ENCODE measurements around the gene TRERF1. TPM values are rescaled to one million over a fixed set of nuclear protein-coding genes. Genes with fewer than 3 reads are reported as not detected.
"Not testable (repeated sequence)": the region's sequence is repeated elsewhere in the genome, so short reads cannot be mapped to it uniquely, and the experiment has no call there.

TRERF1 gene
- total RNA-seq, 1 donor from 2014 or later: 0.58 TPM

DNA sequence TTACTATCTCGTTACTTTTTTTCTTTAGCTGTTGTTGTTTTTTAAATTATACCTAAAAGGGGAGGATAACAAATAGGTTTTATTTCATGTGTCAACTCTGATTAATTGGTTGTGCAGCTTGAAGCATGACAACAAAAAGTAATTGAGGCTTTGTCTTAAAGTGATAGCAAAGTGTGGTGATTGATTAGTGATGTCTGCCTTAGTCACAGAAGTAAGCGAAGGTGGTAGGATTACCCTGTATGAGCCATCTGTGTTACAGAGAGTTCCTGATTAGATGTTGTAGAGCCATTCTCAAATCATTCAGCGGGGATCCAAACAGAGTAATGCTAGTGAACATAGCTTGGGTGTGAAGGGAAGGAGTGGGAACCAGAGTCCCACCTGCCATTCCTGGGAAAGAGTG lies 219.7 kb downstream of the TRERF1 start:
- no peak for DNase-seq (ENCODE audit: low spot score)
- no peak for ATAC-seq

DNA sequence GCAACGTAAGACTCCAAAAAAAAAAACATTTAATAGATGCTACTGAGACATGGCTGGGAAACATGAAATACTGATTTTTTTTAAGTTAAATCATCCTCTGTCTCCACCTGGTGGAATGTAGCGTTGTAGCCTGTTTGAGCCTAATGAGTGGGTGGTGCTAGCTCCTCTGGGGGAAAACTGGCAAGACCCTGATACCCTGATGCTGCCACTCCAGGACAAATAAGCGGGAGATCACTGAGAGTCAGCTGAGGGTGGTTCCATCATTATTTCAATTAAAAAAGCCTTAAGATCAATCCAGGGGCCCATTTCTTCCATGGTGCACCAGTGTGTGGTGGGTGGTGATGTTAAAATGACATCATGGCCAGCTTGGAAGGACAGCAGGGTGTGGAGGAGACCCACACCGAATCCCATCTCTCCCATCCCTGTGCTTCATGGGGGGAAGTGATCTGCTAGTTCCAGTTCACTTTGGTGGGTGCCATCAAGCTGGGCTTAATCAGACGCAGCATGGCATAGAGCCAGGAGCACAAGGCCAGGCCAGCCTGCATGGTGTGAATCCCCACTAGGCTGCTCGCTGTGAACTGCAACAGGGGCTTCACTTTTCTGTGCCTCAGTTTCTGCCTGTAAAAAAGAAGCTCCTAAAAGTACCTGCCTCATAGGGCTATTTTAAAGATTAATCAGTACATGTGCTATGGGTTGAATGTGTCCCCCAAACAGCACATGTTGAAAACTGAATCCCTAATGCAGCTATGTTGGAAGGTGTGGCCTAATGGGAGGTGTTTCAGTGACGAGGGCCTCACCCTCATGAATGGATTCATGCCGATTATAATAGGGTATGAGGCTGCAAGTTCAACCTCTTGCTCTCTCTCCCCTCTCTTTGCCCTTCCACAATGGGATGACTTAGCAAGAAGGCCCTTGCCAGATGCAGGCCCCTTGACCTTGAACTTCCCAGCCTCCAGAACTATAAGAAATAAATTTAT lies 221.1 kb downstream of the TRERF1 start:
- DNase-seq (ENCODE audit: low spot score): no peak
- ATAC-seq: peak; percentile 54

GRCh38 chr6:42229506-42230119 lies 222.1 kb downstream of the TRERF1 start:
- ATAC-seq (no peak), DNase-seq (ENCODE audit: low spot score) (no peak)

DNA sequence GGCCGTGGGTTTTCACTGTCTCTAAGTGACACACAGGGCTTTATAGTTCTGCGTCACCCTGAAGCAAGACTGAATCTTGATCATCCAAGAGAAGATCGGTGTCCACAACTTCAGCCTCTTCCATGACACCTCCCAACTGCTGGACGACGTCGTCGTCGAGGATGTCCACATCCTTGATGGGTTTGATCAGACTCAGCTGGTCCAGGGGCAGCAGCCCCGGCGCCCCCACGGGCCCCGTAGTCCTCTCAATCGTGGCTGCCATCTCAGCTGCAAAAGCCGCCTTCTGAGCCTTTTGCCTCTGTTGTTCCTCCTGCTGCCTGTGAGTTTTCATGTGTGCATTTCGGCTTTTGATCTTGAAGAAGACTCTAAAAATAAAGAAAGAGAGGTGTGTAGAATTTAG lies 223.4 kb downstream of the TRERF1 start:
- ATAC-seq (no peak), DNase-seq (ENCODE audit: low spot score) (no peak)

- ATAC-seq (peak; percentile 75), DNase-seq (ENCODE audit: low spot score) (no peak)
Measured at GRCh38 chr6:42227173-42227850, 224.4 kb downstream of the TRERF1 start.

GRCh38 chr6:42226645-42227143 lies 225.0 kb downstream of the TRERF1 start:
- ATAC-seq: peak; percentile 77
- no peak for DNase-seq (ENCODE audit: low spot score)

- ATAC-seq (no peak), DNase-seq (ENCODE audit: low spot score) (no peak)
Measured at GRCh38 chr6:42226161-42226611, 225.5 kb downstream of the TRERF1 start.

- ATAC-seq: no peak
- no peak for DNase-seq (ENCODE audit: low spot score)
Measured at GRCh38 chr6:42225419-42225818, 226.3 kb downstream of the TRERF1 start.

DNA sequence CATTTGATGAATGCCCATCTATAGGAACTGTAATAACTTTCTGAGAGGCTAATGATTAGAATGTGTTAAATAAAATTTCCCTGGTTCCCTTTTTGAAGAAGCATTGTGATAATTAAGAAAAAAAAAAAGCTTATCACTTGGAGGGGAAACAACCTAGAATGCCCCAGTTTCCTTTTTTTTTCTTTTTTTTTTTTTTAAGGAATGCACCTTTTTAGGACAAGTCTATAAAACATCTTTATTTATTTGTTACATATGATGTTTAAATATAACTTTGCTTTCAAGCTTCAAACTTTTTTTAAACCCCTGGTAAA lies 226.7 kb downstream of the TRERF1 start:
- DNase-seq (ENCODE audit: low spot score) (no peak), ATAC-seq (no peak)

DNA sequence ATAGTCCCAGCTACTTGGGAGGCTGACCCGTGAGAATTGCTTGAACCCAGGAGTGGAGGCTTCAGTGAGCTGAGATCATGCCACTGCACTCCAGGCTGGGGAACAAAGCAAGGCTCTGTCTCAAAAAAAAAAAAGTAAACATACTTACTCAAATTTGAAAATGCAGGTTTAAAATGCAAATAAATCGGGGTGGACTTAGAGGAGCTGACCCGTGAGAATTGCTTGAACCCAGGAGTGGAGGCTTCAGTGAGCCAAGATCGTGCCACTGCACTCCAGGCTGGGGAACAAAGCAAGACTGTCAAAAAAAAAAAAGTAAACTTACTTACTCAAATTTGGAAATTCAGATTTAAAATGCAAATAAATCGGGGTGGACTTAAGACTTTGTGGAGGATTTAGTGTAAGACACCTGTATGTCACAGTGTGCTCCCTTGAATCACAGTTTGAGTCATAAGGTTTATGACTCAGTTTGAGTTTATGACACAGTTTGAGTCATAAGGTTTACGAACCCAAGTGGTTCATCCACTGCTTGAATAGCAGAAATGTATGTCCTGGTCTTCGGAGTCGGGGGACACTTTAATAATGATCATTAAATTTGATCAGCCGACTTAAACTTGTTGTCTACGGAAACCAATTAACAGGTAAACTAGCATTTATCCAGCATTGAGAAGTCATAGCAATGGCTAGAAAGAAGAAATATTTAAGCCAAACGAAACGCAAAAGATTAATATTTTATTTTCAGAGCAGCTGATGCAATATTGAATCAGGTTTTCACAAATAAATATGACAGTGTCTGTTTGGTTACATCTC lies 227.3 kb downstream of the TRERF1 start:
- ATAC-seq (no peak), DNase-seq (ENCODE audit: low spot score) (no peak)

GRCh38 chr6:42222448-42222847 lies 229.3 kb downstream of the TRERF1 start:
- ATAC-seq: no peak
- DNase-seq (ENCODE audit: low spot score): no peak

DNA sequence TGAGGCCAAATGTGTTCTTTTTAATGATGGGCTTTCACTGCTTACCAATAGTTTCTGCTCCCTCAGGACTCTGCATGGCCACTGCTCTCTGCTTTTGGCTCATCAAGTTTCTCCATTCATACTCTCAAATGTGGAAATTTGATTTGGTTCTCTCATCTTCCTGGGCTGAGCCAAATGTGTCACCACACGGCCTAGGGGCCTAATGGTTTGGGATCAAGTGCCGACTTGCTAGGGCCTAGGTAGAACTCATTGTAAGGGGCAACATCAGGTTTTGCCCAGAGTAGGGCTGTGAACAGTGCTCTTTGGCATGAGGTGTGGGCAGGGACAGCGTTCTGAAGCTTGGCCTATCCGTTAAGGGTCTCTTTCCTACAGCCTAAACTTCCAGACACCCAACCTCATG lies 230.2 kb downstream of the TRERF1 start:
- no peak for ATAC-seq
- DNase-seq (ENCODE audit: low spot score): no peak

DNA sequence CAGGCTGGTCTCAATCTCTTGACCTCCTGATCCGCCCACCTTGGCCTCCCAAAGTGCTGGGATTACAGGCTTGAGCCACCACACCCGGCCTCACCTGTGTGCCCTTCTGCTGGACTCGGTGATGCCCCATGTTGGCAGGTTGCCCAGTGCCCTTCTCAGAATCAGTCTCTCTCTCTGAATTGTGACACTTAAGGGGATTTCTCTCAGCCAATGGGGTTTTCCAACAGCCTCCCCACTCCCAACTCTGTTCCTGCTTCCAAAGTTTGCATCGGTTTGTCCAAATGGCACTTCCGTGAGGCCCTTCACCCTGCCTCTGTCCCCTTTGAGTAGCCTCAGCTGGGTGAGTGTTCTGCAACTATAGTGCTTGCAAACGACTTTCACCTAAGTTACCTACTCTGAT lies 230.9 kb downstream of the TRERF1 start:
- ATAC-seq (no peak), DNase-seq (ENCODE audit: low spot score) (no peak)

DNA sequence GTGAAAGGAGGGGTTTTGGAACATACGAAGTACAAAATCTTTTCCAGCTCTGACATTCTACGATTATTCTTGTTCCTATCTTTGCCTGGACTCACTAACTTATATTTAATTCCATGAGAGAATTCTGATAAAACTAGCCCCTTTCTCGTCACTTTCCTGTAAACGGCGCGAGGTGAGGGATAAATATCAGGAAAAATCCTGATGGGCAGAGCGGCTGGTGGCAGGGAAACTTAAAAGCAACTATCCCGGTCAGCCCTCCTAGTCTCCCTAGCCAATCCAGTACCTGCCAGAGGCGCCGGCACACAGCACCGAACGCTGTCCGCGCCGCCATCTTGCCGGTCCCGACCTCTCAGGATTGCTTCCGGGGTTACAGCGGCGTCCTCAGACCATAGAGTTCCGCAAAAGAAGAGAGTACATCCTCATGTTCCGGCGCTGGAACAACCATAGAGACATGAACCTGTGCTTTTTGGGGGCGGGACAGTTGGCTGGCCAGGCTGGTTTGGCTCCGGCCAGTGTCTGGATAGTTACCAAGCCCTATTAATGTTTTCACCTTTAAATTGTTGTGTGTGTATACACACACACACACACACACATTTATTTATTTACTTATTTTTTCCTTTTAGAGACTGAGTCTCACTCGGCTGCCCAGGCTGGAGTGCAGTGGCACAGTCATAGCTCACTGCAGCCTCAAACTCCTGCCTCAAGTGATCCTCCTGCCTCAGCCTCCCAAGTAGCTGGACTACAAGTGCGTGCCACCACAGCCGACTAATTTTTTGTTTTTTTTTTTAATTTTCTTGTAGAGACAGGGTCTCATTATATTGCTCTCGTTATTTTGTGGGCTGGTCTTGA lies 234.0 kb downstream of the TRERF1 start, which contains the start of gene MRPS10:
TSS of gene MRPS10 (minus strand) at position 343 of the 849 bp plus-strand sequence. CDS start at position 331, 12 bp downstream.
- DNase-seq (ENCODE audit: low spot score) (peak; percentile 92), ATAC-seq (peak; percentile 99)

DNA sequence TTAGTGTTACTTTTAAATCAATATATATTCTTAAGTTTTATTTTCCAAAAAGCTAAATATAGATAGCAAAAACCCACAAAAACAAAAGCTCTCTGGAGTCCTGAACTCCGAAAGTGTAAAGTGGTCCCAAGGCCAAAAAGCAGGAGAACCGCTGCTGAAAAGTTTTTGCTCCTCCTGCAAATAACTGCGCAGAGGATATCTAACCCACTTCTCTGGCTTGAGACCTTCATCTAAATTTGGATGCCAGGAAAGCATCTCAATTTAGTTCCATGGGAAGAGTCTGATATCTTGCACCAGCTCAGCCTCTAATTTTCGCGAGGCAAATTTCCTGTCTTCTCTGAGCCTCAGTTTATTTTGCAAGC lies 234.6 kb downstream of the TRERF1 start:
- ATAC-seq (peak; percentile 5), DNase-seq (ENCODE audit: low spot score) (no peak)

DNA sequence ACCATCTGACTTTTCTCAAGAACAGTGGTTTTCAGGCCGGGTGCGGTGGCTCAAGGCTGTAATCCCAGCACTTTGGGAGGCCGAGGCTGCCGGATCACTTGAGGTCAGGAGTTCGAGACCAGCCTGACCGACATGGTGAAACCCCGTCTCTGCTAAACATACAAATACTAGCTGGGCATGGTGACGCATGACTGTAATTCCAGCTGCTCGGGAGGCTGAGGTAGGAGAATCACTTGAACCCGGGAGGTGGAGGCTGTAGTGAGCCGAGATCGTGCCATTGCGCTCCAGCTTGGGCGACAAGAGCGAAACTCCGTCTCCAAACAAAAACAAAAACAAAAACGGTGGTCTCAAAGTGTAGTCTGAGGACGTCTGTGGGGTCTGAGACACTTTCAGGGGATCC lies 235.2 kb downstream of the TRERF1 start:
- DNase-seq (ENCODE audit: low spot score); ATAC-seq: not testable (repeated sequence)

GRCh38 chr6:42212442-42212841 lies 239.3 kb downstream of the TRERF1 start:
- DNase-seq (ENCODE audit: low spot score) (no peak), ATAC-seq (no peak)

GRCh38 chr6:42211726-42212125 lies 240.0 kb downstream of the TRERF1 start:
- DNase-seq (ENCODE audit: low spot score): no peak
- peak; percentile 48 for ATAC-seq

DNA sequence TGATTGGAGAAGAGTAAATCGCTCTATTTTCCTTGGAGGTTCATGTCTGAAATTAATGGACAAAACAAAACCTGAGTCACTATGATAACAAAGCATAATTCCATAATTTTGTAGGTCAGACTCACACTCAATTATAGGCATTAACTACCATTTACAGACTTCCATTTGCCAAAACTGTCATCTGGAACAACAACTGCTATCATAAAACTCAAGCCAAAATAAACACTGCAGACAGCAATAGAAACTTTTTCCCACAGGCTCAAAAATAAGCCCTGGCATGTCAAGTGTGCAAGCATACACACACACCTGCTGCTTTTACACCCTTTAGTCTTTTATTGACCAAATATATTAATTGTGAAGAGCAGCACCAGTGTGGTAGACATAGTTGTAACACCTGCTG lies 241.2 kb downstream of the TRERF1 start:
- DNase-seq (ENCODE audit: low spot score): no peak

GRCh38 chr6:42207559-42207958 lies 244.2 kb downstream of the TRERF1 start:
- not testable (repeated sequence) for DNase-seq (ENCODE audit: low spot score); ATAC-seq

More for the DNA sequence above, 241.2 kb downstream of the TRERF1 start:
- ATAC-seq: peak; percentile 82
